ENCODE measurements around the gene ATRIP.
"Not testable (repeated sequence)": the region's sequence is repeated elsewhere in the genome, so short reads cannot be mapped to it uniquely, and the experiment has no call there.

The ATRIP gene

DNA sequence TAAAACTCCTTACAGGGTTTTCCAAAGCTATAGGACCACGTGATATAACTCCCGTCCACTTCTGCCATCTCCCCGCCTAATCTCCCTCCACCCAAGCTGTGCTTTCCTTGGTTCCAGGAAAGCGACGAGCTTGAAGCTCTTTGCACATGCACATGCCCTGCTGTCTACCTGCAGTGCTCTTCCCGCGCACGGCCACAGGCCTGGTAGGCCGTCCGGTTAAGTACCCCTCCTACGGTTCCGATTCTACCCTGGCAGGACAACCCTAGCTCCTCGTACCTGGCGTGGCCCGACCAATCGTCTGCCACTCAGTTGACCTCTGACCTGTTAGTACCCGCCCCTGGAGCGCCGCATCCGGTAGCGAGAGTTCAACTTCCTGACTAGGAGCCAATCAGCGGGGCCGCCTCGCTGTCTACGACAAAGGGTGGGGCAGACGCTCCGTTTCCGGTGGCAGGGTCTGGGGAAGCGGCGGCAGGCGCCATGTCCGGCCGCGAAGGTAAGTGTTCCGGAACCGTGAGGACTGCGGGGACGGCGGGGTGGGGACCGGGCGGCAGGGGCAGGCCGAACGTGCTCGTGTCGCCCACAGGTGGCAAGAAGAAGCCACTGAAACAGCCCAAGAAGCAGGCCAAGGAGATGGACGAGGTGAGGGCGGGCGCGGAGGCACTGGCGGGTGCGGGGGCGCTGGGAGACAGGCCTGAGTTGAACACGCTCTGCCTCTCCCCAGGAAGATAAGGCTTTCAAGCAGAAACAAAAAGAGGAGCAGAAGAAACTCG, 6.5 kb upstream of the ATRIP start, which contains the start of the genes CCDC51 and TMA7:
TSS of gene CCDC51 (minus strand) at position 300 of the 770 bp plus-strand sequence. CDS start 4,991 bp downstream, outside the sequence.
TSS of gene TMA7 (plus strand) at position 438 of the 770 bp plus-strand sequence. CDS start at position 478, 40 bp downstream.
- DNase-seq: peak; percentile 95

DNA sequence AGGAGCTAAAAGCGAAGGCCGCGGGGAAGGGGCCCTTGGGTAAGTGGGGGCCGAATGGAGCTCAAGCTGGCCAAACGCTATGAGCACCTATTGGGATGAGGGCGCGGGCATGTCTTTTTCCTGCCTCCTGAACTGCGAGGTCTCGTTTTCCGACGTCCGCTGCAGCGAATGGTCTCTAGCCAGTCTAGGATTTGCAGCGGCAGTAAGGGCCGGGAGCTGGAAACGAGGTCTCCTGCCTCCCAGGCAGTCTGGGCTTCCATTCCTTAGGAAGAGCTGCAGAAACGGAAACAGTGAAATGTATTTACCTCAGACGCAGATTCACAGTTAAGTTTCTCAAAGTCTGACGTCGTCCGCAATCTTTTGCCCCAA, 6.0 kb upstream of the ATRIP start:
- peak; percentile 15 for DNase-seq

DNA sequence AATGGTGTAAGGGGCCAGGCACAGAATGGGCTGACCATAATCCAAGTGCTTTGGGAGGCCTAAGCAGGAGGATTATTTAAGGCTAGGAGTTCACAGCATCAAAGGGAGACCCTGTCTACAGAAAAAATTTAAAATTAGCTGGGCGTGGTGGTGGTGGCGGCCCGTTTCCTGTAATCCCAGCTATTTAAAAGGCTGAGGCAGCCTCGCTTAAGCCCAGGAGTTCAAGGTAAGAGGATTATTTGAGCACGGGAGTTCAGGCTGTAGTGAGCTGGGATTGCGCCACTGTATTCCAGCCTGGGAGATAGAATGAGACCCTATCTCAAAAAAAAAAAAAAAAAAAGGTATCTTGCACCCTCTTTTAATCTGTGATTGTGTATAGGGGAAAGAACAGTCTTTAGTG, 4.6 kb upstream of the ATRIP start:
- DNase-seq: no peak

DNA sequence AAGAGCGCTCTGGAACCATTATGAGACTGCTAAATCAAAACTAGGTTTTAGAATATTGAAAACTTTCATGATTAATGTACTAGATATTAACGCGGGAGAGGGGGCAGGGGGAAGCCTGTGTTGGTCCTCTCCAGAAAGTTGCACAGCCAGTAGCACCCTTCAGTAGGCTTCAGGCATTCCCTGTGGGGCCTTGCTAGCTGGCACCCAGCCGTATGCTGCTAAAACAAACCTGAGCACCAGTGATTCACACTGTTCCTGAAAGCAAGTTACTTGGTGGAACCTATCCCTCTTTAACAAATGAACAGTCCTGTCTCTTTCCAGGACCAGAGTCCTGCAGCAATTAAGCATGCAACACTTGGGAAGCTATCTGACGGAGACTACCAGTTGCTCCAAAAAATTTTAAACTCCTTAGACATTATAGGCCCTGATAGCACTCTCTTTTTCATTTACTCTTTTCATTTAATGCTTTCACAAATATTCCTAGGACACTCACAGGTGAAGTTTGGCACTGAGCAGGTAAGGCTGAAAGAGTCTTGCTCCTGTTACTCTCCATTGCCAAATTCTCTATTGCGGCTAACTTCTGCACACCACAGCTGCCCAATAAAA, 1.2 kb upstream of the ATRIP start:
- DNase-seq: no peak

DNA sequence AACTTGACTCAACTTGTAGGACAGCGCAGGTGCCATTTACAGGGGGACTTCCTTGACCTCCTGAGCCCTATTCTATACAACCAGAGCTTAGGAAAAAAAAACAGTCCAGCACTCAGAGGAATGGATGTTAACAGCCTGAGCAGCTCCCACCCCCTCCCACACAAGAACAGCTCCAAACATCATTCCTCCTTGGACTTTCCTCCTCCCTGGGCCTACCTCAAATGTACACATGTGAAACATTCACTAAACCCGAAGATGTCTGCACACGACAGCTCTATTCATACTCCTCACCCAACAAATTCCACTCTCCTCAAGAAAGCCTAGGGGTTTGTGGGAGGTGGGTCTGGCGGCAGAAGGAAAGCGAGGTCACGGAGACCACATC, 503 bp upstream of the ATRIP start:
- peak; percentile 27 for DNase-seq

DNA sequence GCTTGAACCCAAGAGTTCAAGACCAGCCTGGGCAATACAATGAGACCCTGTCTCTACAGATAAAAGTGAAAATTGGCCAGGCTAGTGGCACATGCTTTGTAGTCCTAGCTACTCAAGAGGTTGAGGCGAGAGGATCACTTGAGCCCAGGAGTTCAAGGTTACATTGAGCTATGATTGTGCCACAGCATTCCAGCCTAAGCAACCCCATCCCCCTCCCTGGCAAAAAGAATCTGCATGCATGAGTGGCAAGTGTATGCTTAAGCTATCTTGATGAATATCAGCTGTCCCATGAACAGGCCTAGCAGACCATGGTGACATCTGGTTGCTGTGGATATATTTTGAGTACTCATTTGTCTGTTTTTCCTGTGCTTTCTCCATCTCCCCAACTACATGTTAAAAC, 4.7 kb downstream of the ATRIP start:
- DNase-seq: no peak

DNA sequence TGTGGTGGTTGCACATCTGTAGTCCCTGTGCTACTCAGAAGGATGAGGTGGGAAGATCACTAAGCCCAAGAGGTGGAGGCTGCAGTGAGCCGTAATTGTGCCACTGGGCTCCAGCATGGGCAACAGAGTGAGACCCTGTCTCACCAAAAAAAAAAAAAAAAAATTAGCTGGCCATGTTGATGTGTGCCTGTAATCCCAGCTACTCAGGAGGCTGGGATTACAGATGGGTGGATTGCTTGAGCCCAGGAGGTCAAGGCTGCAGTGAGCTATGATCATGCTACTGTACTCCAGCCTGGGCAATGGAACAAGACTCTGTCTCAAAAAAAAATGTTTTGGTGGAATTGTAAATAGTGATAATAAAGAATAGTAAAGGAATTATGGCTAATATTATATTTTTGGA, 9.9 kb downstream of the ATRIP start:
- peak; percentile 15 for DNase-seq

DNA sequence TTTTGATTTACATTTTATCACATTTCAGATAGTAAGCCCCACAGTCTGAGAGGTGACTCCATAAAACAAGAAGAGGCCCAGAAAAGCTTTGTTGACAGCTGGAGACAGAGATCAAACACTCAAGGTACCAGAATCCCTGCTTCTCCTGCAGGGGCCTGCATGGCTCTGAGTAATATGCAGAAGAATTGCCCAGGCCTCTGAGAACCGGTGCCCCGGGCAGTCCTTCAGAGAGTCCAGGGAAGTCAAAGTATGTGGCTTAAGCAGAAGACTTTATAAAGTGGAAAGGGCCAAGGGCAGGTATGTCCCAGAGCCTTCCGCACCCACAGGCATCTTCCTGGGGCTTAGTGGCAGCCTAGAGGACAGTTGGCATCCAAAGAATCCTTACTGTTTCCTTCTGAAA, 12.8 kb downstream of the ATRIP start:
- DNase-seq: no peak

DNA sequence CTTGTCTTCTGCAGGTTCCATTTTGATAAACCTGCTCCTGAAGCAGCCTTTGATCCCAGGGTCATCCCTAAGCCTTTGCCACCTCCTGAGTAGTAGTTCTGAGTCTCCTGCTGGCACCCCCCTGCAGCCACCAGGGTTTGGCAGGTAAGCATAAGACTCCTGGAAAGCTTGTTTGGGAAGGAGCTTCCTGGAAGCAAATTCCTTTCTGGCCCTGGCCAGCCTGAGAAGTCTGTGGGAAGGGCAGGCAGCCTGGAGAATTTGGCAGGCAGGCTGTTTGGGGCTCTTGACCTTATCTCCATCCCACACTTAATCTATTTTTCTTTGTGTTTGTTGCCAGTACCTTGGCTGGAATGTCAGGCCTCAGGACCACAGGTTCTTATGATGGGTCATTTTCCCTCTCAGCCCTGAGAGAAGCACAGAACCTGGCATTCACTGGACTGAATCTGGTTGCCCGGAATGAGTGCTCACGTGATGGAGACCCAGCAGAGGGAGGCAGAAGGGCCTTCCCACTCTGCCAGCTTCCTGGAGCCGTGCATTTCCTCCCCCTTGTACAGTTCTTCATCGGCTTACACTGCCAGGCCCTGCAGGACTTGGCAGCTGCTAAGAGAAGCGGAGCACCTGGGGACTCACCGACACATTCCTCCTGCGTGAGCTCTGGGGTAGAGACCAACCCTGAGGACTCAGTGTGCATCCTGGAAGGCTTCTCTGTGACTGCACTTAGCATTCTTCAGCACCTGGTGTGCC, 13.4 kb downstream of the ATRIP start:
- no peak for DNase-seq

DNA sequence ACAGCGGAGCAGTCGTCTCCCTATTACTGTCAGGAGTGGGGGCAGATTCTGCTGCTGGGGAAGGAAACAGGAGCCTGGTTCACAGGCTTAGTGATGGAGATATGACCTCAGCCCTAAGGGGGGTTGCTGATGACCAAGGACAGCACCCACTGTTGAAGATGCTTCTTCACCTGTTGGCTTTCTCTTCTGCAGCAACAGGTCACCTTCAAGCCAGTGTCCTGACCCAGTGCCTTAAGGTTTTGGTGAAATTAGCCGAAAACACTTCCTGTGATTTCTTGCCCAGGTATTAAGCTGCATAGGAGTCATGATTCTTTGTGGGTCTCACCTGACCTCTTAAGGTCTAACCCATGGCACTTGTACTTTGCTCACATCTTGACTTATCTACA, 14.0 kb downstream of the ATRIP start:
- no peak for DNase-seq

DNA sequence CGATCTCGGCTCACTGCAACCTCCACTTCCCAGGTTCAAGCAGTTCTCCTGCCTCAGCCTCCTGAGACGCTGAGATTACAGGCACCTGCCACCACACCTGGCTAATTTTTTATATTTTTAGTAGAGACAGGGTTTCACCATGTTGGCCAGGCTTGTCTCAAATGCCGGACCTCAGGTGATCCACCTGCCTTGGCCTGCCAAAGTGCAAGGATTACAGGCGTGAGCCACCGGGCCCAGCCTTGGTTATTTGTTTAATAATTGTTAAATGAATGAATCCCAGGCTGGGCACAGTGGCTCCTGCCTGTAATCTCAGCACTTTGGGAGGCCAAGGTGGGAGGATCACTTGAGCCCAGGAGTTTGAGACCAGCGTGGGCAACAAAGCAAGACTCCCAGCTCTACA, 15.2 kb downstream of the ATRIP start:
- DNase-seq: not testable (repeated sequence)

DNA sequence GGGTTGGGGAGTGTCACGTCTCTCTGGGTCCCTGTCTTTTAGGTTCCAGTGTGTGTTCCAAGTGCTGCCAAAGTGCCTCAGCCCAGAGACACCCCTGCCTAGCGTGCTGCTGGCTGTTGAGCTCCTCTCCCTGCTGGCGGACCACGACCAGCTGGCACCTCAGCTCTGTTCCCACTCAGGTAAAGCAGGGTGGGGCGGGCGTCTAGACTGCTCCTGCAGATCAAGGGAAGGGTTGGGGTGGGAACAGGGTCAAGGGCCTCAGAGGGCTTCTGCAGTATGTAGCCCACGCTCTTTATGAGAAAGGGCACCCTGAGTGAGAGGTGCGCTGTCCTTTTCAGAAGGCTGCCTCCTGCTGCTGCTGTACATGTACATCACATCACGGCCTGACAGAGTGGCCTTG, 17.2 kb downstream of the ATRIP start:
- DNase-seq: no peak

DNA sequence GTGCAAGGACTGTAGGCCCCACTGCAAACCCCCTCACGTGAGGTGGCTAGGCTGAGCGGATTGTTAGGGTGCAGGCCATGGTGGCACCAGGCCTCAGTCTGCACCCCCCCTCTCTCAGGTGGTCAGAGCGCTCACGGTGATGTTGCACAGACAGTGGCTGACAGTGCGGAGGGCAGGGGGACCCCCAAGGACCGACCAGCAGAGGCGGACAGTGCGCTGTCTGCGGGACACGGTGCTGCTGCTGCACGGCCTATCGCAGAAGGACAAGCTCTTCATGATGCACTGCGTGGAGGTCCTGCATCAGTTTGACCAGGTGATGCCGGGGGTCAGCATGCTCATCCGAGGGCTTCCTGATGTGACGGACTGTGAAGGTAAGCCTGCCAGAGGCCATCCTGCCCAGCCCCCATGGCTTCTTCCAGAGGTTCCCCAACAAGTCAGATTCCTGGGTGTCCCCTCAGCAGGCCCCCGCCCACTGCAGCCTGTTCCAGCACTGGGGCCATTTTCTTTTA, 18.2 kb downstream of the ATRIP start:
- no peak for DNase-seq

DNA sequence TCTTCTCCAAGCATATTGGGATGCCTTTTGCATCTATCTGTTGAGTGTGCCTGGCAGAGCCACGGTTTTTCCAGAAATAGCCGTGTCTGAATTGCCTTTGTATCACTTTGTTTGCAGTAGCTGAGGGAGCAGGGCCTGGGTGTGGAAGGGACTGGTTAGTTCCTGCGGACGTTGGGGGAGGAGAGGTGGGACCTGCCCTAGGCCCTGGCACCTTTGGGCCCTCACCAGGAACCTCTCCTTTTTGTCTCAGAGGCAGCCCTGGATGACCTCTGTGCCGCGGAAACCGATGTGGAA, 18.6 kb downstream of the ATRIP start:
- DNase-seq: no peak

DNA sequence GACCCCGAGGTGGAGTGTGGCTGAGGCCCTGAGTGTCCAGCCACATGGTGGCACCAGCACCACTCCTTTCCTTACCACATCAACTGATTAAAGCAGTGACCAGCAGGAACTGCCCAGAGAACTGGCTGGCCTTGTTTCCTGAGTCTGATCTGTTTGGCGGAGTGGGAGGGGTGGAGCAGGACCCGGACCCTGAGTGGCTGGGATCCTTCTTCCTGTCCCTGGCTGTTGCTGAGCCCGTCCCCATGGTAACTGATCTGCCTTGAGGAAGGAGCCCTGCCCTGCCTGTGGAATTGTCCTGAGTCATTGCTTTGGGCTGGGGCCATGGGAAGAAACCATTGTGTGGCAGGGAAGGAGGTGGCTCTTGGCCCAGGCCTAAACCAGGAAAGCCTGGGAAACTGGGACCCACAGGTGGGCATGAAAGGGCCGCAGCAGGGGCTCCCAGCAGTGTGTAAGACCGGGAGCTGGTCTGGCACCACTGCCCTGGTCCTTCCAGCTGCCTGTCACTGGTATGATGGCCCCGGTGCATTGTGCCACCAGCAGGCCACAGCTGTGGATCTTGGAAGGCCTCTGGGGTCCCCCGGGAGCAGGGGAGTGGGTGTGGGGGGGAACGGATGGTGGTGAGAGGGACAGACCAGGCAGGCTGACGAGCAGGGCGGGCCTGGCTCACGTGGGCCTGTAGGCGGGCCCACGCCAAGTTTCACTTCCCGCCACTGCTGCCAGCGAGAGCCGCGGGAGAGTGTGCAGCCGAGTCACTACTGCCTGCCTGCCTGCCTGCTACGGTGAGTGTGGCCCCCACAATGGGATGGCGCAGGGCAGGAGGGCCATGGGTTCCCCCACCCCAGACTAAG, 19.2 kb downstream of the ATRIP start:
- peak; percentile 95 for DNase-seq

DNA sequence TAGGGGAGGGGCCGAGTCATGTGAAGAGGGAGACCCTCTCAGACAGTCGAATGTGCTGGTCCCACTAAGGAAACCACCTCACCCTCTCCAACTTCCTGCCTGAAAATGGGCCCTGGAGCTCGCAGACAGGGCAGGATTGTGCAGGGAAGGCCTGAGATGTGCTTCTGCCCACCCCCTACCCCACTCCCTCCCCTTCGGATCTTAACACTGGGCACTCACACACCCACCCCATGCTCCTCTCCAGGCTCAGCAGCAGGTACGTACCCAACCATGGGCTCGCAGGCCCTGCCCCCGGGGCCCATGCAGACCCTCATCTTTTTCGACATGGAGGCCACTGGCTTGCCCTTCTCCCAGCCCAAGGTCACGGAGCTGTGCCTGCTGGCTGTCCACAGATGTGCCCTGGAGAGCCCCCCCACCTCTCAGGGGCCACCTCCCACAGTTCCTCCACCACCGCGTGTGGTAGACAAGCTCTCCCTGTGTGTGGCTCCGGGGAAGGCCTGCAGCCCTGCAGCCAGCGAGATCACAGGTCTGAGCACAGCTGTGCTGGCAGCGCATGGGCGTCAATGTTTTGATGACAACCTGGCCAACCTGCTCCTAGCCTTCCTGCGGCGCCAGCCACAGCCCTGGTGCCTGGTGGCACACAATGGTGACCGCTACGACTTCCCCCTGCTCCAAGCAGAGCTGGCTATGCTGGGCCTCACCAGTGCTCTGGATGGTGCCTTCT, 20.0 kb downstream of the ATRIP start:
- no peak for DNase-seq

DNA sequence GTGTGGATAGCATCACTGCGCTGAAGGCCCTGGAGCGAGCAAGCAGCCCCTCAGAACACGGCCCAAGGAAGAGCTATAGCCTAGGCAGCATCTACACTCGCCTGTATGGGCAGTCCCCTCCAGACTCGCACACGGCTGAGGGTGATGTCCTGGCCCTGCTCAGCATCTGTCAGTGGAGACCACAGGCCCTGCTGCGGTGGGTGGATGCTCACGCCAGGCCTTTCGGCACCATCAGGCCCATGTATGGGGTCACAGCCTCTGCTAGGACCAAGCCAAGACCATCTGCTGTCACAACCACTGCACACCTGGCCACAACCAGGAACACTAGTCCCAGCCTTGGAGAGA, 20.5 kb downstream of the ATRIP start:
- no peak for DNase-seq

DNA sequence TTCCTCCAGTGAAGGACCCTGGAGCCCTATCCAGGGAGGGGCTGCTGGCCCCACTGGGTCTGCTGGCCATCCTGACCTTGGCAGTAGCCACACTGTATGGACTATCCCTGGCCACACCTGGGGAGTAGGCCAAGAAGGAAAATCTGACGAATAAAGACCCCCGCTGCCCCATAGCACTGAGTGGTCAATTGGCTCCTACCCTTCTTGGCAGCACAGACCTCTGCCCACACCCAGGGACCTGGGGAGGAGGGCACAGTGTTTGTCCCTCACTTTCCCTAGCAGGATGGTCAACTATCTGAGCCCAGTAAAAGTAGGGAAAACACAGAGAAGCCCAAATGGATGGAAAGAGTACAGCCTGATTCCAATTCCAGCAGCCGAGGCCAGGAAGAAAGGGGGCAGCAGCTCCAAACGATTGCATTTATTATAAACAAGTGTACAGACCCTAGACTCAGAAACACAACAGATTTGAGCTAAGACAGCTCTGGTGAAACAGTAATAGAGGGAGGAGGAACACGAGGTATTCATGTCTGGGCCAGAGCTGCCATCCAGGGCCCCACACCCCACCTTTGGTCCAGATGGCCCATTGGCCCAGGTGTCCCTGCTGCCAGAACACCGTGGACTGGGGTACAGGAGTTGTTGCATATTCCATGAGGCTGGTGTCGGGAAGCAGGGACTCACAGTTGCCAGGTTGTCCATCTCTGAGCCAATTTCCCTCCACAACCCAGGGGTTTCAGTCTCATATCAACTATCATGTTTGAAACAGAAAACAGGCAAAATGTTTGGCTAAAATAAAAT, 21.1 kb downstream of the ATRIP start:
- DNase-seq: no peak

DNA sequence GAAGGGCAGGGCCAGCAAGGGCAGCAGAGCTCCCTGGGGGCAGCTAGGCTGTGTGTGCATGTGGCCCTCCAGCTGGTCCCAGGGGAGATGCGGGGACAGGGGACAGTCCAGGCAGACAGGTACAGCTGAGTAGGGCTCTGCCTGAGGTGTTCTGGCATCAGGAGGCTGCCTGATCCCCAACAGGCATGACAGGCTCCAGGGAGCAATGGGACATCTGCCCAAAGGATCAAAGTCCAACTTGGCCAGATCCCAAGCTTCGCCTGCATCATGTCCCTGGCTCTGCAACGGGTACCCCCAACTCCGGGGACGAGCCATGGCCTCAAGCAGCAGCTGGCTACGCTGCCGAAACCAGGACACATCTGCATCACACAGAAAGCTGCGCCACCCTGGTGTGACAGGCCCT, 21.8 kb downstream of the ATRIP start:
- DNase-seq: no peak

DNA sequence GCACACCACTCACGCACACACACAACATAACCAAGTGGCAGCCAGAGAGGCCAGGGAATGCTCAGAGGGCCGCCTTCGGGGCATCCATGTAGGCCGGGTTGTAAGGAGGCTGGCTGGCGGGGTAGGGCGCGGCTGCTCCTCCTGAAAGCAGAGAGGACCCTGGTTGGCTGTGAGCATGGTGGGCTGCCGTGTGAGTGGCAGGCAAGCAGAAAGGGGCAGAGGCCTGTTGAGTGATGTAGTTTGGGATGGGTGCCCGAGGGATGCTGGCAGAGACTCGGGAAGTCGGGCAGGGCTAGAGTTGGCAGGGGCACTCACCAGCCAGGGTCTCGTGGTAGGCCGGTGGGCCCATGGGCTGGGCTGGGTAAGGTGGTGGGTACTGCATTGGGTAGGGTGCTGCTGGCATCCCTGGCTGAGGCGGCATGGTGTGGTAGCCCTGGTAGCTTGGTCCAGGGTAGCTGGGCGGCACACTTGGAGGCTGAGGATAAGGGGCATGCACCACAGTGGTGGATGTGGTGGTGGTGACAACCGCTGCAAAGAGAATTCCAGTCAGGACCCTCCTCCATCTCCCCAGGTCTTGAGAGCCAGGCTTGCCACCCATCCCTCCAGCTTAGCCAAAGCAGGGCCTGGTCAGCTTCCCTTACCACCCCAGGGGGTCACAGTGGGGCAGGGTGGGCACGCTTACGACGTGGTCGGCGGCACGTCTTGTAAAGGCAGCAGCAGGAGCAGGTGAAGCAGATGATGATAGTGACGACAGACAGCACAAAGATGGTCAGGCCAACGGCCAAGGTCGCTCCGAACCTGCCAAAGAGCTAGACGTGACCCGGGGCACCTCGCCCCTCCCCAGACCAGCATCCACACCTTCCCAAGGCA, 22.7 kb downstream of the ATRIP start:
- no peak for DNase-seq

DNA sequence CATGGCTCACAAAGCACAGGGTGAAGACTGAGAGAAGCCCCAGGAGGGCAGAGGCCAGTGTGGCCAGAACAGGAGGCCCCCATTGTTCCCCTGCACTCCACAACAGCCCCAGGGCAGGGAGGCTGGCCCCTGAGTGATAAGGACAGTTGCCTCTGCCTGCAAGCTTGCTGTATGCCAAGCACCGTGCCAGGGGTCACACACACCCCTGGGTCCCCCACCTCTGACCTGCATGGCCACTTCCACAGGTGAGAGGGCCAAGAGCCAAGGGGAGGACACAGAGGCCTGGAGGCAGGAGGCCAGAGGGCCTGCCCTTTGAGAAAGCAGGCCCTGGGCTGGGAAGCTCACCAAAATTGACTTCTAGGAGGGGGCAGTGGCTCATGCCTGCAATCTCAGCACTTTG, 23.7 kb downstream of the ATRIP start:
- peak; percentile 34 for DNase-seq

Measured in NCI-H146 (cell line).